Fibroblast of peridontal ligament (primary cell): ENCODE measurements around the gene ZC3H4.
"Not testable (repeated sequence)": the region's sequence is repeated elsewhere in the genome, so short reads cannot be mapped to it uniquely, and the experiment has no call there.

Experiments
- DNase-seq: peaks from one replicate; pipeline ENCODE4 v3.0.0-alpha.2; 2010; ENCODE audit errors: extremely low read depth

Gene ZC3H4

DNA sequence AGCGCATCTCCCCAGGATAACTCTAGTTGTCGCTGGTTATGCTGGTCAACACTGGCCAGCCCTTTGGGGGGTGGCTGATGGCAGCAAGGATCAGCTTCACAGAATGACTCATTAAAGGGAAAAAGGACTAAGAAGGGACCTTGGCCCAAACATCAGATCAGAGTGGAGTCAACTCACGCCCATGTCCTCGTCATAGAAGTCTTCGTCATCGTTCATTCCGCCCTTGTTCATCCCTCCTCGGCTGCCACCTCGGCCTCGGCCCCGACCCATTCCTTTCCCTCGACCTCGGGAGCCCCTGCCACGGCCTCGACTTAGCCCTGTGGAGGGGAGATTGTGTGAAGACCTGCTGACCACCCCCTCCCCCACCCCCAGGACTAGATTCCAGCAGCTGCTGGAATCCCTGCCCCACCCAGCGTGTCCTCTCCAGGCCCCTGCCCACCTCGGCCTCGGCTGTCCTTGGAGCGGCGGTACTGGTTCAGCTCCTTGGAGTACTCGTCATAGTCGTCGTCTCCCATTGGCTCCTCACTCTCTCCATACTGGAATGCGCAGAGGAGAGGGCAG, 28.6 kb downstream of the ZC3H4 start:
- no peak for DNase-seq

GRCh38 chr19:47082493-47082892, 31.1 kb downstream of the ZC3H4 start:
- no peak for DNase-seq

- DNase-seq: no peak
These were observed 32.5 kb downstream of the ZC3H4 start for GRCh38 chr19:47081095-47081494.

GRCh38 chr19:47078351-47078750, 35.2 kb downstream of the ZC3H4 start:
- not testable (repeated sequence) for DNase-seq

- no peak for DNase-seq
These were observed 37.6 kb downstream of the ZC3H4 start for GRCh38 chr19:47075941-47076340.

- no peak for DNase-seq
These were observed 38.3 kb downstream of the ZC3H4 start for GRCh38 chr19:47075179-47075810.

- DNase-seq: no peak
These were observed 39.0 kb downstream of the ZC3H4 start for GRCh38 chr19:47074621-47075020.

DNA sequence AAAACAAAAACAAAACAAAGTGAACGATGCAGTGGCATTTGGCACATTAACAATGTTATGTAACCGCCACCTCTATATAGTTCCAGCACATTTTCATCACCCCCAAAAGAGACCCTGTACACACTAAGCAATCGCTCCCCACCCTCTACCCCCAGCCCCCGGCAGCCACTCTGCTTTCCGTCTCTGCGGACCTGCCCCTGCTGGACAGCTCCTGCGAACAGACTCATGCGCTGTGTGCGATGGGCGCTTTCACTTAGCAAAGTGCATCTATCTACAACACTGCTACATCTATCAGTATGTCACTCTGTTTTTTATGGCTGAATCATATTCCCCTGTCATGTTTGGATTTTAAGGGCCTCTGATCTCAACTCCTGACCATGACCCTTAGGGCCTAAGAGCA, 40.0 kb downstream of the ZC3H4 start:
- no peak for DNase-seq

DNA sequence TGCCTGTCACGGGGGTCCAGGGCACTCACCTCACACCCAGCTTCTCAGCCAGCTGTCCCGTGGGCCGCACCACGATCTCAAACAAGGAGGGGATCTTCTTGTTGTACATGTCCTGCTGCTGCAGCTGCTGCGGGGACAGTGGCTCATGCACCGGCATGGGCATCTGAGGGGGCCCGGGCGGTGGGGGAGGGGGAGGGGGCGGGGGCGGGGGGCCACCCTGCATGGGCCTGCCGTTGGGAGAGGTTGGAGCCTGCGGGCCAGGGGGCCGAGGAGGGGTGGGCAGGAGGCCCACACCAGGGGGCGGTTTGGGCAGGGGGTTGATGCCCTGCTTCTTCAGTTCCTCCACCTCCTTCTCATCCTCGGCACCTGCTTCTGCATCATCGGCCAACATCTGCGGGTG, 41.3 kb downstream of the ZC3H4 start:
- no peak for DNase-seq

DNA sequence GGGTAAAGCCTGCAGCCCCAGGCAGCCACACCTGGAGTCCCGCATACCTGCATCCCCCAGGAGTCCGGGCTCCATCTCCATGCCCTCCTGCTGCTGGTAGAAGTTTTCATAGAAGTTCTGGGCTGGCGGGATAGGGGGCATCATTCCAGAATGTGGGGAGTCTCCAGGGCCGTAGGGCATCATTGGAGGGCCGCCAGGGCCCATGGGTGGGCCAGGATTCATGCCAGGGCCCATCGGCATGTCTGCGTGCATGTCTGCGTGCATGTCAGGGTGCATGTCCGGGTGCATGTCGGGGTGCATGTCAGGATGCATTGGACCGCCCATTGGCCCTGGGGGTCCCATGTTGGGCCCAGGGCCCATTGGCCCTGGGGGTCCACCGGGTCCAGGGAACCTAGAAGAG, 41.8 kb downstream of the ZC3H4 start:
- no peak for DNase-seq

DNA sequence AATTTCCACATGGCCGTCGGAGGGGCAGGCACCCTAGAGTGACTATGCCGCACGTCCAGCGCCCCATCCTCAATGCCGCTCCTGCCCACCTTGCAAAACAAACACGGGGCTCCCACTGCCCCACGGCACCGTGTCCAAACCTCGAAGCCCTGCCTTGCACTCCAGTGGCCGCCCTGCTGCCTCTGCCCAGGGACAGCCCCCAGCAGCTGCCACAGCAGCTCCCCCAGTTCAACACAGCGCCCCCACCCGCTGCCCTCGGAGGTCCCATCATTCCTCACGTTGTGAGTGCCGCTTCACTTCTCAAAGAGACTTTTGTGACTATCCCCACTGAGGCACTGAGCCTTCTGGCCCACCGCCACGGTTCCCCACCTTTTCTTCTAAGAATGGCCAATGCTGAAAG, 42.8 kb downstream of the ZC3H4 start:
- DNase-seq: no peak

DNA sequence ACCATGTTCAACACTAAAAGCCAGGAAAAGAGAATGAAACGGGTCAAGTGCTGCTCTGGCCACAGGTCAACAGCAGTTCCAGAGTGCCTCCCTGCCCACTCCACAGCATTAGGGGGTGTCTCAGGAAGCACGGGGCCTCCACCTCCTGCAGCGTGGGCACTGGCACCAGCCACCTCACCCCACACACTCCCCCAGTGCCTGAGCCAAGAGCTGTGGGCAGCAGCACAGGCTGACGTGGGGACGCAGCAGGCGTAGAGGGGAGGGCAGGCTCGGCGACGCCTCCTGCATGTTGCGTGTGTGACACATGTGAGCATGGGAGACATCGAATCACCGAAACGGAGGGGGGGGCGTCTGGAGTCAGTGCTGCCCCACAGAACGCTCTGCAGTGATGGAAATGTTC, 43.8 kb downstream of the ZC3H4 start:
- DNase-seq: no peak

DNA sequence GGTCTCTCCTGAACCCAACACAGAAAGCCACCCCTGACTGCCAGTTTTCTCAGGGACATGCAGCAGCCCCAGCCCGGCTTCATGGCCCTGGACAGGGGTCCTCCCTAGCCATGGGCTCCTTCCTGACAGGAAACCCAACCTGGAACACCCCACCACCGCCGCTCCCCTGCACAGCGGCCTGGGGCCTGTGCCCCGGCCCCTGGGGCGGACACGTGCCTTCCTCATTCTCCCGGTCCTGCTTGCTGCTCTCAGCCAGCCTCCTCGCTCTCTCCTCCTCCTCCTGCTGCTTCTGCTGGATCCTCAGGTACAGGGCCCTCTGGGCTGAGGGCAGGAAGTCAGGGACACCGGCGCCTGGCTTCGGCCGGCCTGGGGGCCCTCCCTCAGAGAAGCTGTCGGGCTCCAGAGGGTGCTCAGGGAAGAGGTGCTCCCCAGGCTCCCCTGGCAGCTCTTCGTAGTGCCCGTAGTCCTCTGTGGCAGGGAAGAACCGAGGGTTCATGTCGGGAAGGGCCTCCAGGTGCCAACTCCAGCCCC, 44.6 kb downstream of the ZC3H4 start:
- DNase-seq: no peak

DNA sequence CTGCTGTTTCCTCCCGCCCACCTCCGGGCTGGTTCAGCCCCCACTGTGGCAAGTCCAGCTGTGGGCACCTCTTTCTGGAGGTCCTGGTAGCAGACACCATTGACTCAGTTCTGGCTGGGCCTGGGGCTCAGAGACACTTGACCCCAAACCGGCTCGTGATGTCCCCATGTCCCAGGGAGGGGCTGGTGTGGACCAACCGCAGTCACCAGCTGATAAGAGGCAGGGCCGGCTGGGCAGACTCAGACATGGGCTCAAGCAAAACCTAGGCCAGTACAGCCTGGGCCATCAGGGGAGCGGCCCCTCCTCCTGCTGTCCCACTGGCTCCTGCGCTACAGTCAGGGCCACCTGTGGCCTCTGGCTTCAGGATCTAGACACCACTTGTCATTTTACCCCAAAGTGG, 45.3 kb downstream of the ZC3H4 start:
- DNase-seq: no peak

DNA sequence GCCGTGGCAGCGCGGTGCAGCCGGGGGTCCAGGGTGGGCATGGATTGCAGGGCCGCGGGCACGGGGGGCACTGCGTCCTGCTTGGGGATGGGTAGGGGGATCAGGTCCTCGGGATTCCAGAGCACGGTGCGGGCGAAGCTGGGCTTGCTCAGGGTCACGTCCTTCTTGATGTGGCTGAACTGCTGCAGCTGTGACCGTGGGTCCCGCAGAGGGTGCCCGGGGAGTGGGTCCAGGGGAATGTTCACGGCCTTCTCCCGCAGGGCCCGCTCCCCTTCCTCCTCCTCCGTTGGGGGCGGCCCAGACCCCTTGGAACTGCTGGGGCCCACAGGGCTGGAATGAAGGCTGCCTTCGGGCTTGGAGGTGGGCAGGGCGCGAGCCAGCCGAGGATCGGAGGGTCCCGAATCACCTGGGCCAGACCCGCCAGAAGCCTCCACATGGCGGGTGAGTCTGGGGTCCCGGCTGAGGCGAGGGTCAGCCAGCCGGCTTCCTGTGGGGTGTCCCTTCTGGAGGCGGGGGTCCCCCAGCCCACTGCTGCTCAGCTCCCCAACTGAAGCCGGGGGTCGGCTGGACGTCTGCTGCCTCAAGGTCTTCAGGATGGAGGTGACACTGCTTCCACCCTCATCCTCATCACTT, 46.2 kb downstream of the ZC3H4 start:
- DNase-seq: no peak

DNA sequence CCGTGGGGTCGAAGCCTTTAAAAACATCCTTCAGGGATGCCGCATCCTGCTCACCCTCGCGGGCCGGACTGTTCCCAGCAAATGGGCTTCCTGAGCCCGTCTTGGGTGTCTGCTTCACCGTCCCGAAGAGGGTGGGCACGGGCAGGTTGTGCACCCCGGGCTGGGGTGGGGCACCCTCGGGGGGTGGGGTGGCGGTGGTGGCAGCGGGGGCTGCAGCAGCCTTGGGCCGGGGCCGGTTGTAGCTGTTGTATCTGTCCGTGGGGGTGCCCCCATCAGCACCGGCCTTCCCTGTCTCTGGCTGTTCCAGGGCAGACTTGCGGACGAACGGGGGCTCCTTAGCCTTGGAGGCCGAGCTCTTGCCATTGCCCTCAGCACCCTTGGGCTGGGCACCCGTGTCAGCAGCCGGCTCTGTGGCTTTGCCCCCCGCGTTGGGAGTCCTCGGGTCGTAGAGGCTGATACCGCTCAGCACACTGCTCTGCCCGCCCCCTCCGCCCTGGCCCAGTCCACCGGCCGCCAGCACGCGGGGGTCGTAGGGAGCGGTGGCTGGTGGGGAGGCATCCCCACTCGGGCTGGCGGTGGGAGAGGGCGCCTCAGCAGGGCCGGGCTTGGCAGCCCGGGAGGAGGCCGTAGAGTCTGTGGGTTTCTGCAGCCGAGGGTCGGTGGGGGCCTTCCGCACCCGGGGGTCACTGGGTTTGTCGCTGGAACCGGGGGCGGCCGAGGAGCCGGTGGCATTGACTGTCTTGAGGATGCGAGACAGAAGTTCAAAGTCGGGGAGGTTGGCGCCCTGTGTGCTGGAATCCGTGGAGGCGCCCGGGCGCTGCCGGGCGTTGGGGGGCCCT, 47.0 kb downstream of the ZC3H4 start:
- no peak for DNase-seq

DNA sequence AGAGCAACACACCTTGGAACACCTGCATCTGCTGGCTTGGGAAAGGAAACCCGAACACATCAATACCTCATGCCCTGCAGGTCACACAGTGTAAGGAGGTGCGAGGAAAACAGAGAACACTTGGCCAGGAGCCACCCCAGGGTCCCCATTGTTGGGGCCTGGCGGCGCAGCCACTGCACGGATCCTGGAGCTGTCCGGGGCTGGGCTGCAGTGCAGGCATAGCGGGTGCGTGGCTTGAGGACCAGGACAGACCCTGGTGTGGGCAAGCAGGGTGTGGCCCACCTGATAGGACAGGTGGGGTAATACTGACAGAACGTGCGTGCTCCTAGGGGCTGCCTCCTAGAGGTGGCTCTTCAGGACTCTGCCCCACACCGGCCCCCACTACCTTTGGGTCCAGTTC, 48.3 kb downstream of the ZC3H4 start:
- DNase-seq: no peak

GRCh38 chr19:47063874-47064273, 49.7 kb downstream of the ZC3H4 start:
- no peak for DNase-seq

DNA sequence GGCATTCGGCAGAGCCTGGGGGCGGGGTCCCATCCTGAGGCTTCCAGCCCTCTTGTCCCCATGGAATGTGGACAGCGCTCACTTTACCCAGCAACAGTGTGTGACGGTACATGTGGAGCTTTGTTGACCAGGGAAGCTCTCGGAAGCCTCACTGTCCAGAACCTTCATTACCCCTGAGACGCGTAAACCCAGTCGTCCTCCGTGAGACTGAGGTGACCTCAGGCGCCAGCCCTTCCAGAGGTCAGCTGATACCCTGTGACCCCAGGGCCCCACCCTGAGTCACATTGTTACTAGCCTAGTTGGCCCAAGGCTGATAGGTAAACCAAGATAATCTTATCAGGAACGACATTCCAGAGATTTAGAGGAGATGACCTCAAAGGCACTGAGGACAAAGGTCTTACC, 55.0 kb downstream of the ZC3H4 start:
- no peak for DNase-seq

GRCh38 chr19:47057328-47057727, 56.2 kb downstream of the ZC3H4 start:
- no peak for DNase-seq

DNA sequence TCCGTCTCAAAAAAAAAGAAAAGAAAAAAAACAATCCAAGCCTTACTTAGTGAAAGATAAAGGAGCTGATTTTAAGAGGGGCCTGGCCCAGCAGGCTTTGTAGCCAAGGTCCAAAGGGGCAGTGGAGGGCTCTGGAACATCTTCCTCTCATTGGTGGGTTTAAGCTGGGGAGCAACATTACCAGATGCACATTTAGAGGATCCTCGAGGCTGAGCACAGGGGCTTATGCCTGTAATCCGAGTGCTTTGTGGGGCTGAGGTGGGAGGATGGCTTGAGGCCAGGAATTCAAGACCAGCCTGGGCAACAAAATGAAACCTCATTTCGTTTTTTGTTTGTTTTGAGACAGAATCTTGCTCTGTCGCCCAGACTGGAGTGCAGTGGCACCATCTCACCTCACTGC, 57.2 kb downstream of the ZC3H4 start:
- no peak for DNase-seq

DNA sequence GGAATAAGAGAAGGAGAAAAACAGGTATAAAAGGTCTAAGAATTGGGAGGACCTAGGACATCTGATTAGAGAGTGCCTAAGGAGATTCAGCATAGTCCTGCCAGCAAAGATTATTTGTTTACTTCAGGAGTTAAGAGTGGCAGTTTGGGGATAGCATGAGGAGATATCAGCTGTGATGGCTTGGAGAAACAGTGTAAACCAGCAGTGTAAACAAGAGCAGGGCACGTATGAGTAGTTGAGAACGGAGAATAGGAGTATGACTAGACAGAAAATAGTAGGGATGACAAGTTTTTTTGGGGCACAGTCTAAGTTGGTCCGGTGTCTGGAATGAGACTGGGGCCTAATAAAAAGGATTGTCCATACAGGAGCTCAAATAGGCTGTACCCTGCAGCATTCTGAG, 63.0 kb downstream of the ZC3H4 start:
- DNase-seq: not testable (repeated sequence)
